ENCODE results near the gene NTSR1. TPM values are rescaled to one million over a fixed set of nuclear protein-coding genes. Genes with fewer than 3 reads are reported as not detected.

Gene NTSR1
- total RNA-seq, 1 donor from 2014 or later: 0.08 TPM

- no peak for DNase-seq (ENCODE audit: low read depth)
- TF ChIP-seq CTCF (IDR thresholded peaks at IDR 0.05; ENCODE audit: insufficient read depth, low read length, poor library complexity, severe bottlenecking): no peak
- Histone ChIP-seq H3K27me3 (ENCODE audit: control insufficient read depth, insufficient read depth, low read length) (peaks cover 43% of the 10 kb centered on the region), H3K4me3 (ENCODE audit: low read depth, low read length) (no peak overlapping the region), H3K36me3 (ENCODE audit: control insufficient read depth, insufficient read depth, low read length) (no peaks in the 10 kb centered on the region)
Observed at GRCh38 chr20:62763404-62763803, 54.8 kb downstream of the NTSR1 start.

- TF ChIP-seq CTCF (IDR thresholded peaks at IDR 0.05; ENCODE audit: insufficient read depth, low read length, poor library complexity, severe bottlenecking): no peak
- DNase-seq (ENCODE audit: low read depth): no peak
- H3K27me3 ChIP-seq (ENCODE audit: control insufficient read depth, insufficient read depth, low read length): peaks cover 42% of the 10 kb centered on the region
- H3K4me3 ChIP-seq (ENCODE audit: low read depth, low read length): no peak overlapping the region
- H3K36me3 ChIP-seq (ENCODE audit: control insufficient read depth, insufficient read depth, low read length): no peaks in the 10 kb centered on the region
Observed at GRCh38 chr20:62764156-62764935, 55.7 kb downstream of the NTSR1 start.

- TF ChIP-seq CTCF (IDR thresholded peaks at IDR 0.05; ENCODE audit: insufficient read depth, low read length, poor library complexity, severe bottlenecking): no peak
- Histone ChIP-seq H3K27me3 (ENCODE audit: control insufficient read depth, insufficient read depth, low read length) (peaks cover 43% of the 10 kb centered on the region), H3K4me3 (ENCODE audit: low read depth, low read length) (no peak overlapping the region), H3K36me3 (ENCODE audit: control insufficient read depth, insufficient read depth, low read length) (no peaks in the 10 kb centered on the region)
- no peak for DNase-seq (ENCODE audit: low read depth)
Observed at GRCh38 chr20:62765021-62765420, 56.4 kb downstream of the NTSR1 start.

DNA sequence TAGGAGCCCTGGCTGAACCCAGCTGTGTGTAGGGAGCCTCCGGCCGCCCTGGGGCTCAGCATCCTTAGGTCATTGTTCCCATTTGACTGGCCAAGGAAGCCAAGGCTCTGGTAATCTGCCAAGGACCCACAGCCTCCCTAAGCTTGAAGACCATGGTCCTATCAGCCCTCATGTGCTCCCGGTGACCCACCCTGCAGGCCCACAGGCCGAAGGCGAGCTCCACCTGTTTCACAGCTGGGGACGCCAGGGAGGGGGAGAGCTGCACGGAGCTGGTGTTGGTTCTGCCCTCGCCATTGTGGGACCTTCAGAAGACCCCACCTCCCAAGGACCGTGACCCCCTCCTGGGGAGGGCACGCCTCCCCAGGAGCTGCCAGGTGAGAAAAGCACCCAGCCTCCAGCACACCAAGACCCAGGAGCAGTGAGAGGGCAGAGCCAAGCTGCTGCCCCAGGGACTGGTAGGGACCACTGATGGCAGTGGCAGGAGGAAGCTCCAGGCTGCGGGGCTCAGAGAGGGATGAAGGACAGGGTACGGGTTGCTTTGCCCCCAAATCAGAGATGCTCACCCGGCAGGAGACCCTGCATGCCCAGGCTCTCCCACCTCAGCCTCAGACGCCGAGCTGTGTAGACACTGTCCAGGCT lies 56.9 kb downstream of the NTSR1 start:
- H3K4me3 ChIP-seq (ENCODE audit: low read depth, low read length): no peak overlapping the region
- DNase-seq (ENCODE audit: low read depth): no peak
- no peaks in the 10 kb centered on the region for H3K36me3 ChIP-seq (ENCODE audit: control insufficient read depth, insufficient read depth, low read length)
- H3K27me3 ChIP-seq (ENCODE audit: control insufficient read depth, insufficient read depth, low read length): peaks cover 43% of the 10 kb centered on the region
- no peak for TF ChIP-seq CTCF (IDR thresholded peaks at IDR 0.05; ENCODE audit: insufficient read depth, low read length, poor library complexity, severe bottlenecking)

DNA sequence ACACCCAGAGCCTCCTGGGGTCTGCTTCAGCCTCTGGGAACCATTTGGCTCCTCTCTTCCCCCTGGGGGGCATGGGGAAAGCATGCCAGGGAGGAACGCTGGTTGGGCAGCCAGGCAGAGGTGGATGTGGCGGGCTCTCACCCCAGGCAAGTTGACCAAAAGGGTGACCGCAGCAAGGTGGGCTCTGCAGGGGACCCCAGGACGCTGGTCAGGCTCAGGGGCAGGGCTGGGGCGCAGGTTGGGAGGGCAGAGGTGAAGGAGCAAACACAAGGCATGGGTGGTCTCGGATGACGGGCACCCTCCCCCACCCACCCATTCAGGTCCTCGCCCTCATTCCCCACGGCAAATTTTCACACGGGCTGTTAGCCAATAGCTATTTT lies 57.4 kb downstream of the NTSR1 start:
- TF ChIP-seq CTCF (IDR thresholded peaks at IDR 0.05; ENCODE audit: insufficient read depth, low read length, poor library complexity, severe bottlenecking): no peak
- Histone ChIP-seq H3K36me3 (ENCODE audit: control insufficient read depth, insufficient read depth, low read length) (no peaks in the 10 kb centered on the region), H3K4me3 (ENCODE audit: low read depth, low read length) (no peak overlapping the region), H3K27me3 (ENCODE audit: control insufficient read depth, insufficient read depth, low read length) (peaks cover 43% of the 10 kb centered on the region)
- no peak for DNase-seq (ENCODE audit: low read depth)

Data from kidney epithelial cell (primary cell).